ENCODE data around the gene CPTP. TPM values are rescaled to one million over a fixed set of nuclear protein-coding genes. Genes with fewer than 3 reads are reported as not detected.

The CPTP gene
- total and polyA plus RNA-seq, 2 of the 13 experiments (the other 11 are each of a cell fraction or from before 2014, with no cell fraction given) = 5.5 to 9.3 TPM

- TF ChIP-seq, protein P1, sequence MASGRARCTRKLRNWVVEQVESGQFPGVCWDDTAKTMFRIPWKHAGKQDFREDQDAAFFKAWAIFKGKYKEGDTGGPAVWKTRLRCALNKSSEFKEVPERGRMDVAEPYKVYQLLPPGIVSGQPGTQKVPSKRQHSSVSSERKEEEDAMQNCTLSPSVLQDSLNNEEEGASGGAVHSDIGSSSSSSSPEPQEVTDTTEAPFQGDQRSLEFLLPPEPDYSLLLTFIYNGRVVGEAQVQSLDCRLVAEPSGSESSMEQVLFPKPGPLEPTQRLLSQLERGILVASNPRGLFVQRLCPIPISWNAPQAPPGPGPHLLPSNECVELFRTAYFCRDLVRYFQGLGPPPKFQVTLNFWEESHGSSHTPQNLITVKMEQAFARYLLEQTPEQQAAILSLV (CRISPR knock-in tag; IDR thresholded peaks at IDR 0.05; ENCODE audit: borderline replicate concordance) = peak; percentile 51; the same call in 1 of the 2 replicates
- peak; percentile 45 for TF ChIP-seq HNF4A (CRISPR knock-in tag; IDR thresholded peaks at IDR 0.05)
- TF ChIP-seq ELK4 (CRISPR knock-in tag; IDR thresholded peaks at IDR 0.05; ENCODE audit: borderline replicate concordance) = 0 out of 2 replicates have a peak, but pooled peaks have one; percentile 35
- TF ChIP-seq ZNF335 (CRISPR knock-in tag; IDR thresholded peaks at IDR 0.05) = 0 out of 2 replicates have a peak, but pooled peaks have one; percentile 61
- TF ChIP-seq, protein P2, sequence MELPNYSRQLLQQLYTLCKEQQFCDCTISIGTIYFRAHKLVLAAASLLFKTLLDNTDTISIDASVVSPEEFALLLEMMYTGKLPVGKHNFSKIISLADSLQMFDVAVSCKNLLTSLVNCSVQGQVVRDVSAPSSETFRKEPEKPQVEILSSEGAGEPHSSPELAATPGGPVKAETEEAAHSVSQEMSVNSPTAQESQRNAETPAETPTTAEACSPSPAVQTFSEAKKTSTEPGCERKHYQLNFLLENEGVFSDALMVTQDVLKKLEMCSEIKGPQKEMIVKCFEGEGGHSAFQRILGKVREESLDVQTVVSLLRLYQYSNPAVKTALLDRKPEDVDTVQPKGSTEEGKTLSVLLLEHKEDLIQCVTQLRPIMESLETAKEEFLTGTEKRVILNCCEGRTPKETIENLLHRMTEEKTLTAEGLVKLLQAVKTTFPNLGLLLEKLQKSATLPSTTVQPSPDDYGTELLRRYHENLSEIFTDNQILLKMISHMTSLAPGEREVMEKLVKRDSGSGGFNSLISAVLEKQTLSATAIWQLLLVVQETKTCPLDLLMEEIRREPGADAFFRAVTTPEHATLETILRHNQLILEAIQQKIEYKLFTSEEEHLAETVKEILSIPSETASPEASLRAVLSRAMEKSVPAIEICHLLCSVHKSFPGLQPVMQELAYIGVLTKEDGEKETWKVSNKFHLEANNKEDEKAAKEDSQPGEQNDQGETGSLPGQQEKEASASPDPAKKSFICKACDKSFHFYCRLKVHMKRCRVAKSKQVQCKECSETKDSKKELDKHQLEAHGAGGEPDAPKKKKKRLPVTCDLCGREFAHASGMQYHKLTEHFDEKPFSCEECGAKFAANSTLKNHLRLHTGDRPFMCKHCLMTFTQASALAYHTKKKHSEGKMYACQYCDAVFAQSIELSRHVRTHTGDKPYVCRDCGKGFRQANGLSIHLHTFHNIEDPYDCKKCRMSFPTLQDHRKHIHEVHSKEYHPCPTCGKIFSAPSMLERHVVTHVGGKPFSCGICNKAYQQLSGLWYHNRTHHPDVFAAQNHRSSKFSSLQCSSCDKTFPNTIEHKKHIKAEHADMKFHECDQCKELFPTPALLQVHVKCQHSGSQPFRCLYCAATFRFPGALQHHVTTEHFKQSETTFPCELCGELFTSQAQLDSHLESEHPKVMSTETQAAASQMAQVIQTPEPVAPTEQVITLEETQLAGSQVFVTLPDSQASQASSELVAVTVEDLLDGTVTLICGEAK (IDR thresholded peaks at IDR 0.05) = peak; percentile 63
- TF ChIP-seq, protein P2 (CRISPR knock-in tag; IDR thresholded peaks at IDR 0.05) = no peak; the same call in none of the 2 replicates
- TF ChIP-seq POLR2AphosphoS5 (IDR thresholded peaks at IDR 0.05; ENCODE audit: low read depth, low read length) = peak; percentile 73
- peak; percentile 48; the same call in 1 of the 2 replicates for TF ChIP-seq MXD4 (CRISPR knock-in tag; IDR thresholded peaks at IDR 0.05)
- no peak for TF ChIP-seq NR1H2 (CRISPR knock-in tag; IDR thresholded peaks at IDR 0.05; ENCODE audit: borderline replicate concordance, low read depth)
- TF ChIP-seq NR0B2 (CRISPR knock-in tag; IDR thresholded peaks at IDR 0.05) = peak; percentile 9; the same call in 1 of the 2 replicates
- TF ChIP-seq RAD51 (IDR thresholded peaks at IDR 0.05; ENCODE audit: borderline replicate concordance) = no peak
- no peak for TF ChIP-seq ZNF362 (CRISPR knock-in tag; IDR thresholded peaks at IDR 0.05; ENCODE audit: borderline replicate concordance)
- peak; percentile 52; the same call in 1 of the 2 replicates for TF ChIP-seq MEF2D (CRISPR knock-in tag; IDR thresholded peaks at IDR 0.05)
- peak; percentile 78; the same call in 1 of the 2 replicates for TF ChIP-seq ZNF607 (CRISPR knock-in tag; IDR thresholded peaks at IDR 0.05; ENCODE audit: borderline replicate concordance)
- TF ChIP-seq ZNF557 (CRISPR knock-in tag; IDR thresholded peaks at IDR 0.05) = no peak
Measured at GRCh38 chr1:1324524-1325287, at the start of gene CPTP, which contains the start of gene INTS11 (continued).
